Fibroblast of villous mesenchyme (primary cell): Measurements from ENCODE around the gene WSB1. TPM values are rescaled to one million over a fixed set of nuclear protein-coding genes. Genes with fewer than 3 reads are reported as not detected.
A peak's percentile ranks its signal among the peaks of the same experiment; 100 is the strongest.
"Not testable (repeated sequence)": the region's sequence is repeated elsewhere in the genome, so short reads cannot be mapped to it uniquely, and the experiment has no call there.

Source experiments
- DNase-seq: peaks from one replicate; pipeline ENCODE4 v3.0.0-alpha.2; 2010; ENCODE audit warnings: low read depth
- H3K4me3 ChIP-seq: 2 replicates; pipeline ENCODE4 v1.5.1; 2011; ENCODE audit warnings: low read depth, mild to moderate bottlenecking, low read length
- total RNA-seq: library from RNA; depleted of rRNA; stranded (reverse); fragments of >200 nt; gene quantifications from 2 replicates; pipeline ENCODE4 v1.2.3, GENCODE V29; 2012
- TF ChIP-seq, protein P1 (sequence below): IDR thresholded peaks from 2 replicates; pipeline ENCODE4 v1.5.1; 2012; ENCODE audit warnings: low read depth, mild to moderate bottlenecking, low read length; ENCODE audit not compliant: insufficient read depth

The WSB1 gene
- total RNA-seq, 1 donor = 135 TPM

DNA sequence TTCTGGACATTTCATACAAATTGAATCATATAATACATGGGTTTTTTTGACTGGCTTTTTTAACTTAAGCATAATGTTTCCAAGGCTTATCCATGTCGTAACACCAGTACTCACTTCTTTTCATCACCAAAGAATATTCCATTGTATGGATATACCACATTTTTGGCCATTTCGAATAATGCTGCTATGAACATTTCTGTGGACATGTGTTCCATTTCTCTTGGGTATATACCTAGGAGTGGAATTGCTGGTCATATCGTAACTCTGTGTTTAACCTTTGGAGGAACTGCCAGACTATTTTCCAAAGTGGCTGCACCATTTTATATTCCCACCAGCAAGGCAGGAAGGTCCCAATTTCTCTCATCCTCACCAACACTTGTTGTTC, 46.0 kb upstream of the WSB1 start:
- TF ChIP-seq, protein P1, sequence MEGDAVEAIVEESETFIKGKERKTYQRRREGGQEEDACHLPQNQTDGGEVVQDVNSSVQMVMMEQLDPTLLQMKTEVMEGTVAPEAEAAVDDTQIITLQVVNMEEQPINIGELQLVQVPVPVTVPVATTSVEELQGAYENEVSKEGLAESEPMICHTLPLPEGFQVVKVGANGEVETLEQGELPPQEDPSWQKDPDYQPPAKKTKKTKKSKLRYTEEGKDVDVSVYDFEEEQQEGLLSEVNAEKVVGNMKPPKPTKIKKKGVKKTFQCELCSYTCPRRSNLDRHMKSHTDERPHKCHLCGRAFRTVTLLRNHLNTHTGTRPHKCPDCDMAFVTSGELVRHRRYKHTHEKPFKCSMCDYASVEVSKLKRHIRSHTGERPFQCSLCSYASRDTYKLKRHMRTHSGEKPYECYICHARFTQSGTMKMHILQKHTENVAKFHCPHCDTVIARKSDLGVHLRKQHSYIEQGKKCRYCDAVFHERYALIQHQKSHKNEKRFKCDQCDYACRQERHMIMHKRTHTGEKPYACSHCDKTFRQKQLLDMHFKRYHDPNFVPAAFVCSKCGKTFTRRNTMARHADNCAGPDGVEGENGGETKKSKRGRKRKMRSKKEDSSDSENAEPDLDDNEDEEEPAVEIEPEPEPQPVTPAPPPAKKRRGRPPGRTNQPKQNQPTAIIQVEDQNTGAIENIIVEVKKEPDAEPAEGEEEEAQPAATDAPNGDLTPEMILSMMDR = no peak
- DNase-seq = no peak
- no peak overlapping the region for H3K4me3 ChIP-seq

DNA sequence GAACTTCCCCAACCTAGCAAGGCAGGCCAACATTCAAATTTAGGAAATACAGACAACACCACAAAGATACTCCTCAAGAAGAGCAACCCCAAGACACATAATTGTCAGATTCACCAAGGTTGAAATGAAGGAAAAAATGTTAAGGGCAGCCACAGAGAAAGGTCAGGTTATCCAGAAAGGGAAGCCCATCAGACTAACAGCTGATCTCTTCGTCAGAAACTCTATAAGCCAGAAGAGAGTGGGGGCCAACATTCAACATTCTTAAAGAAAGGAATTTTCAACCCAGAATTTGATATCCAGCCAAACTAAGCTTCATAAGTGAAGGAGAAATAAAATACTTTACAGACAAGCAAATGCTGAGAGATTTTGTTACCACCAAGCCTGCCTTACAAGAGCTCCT, 43.1 kb upstream of the WSB1 start:
- H3K4me3 ChIP-seq, DNase-seq: not testable (repeated sequence)

DNA sequence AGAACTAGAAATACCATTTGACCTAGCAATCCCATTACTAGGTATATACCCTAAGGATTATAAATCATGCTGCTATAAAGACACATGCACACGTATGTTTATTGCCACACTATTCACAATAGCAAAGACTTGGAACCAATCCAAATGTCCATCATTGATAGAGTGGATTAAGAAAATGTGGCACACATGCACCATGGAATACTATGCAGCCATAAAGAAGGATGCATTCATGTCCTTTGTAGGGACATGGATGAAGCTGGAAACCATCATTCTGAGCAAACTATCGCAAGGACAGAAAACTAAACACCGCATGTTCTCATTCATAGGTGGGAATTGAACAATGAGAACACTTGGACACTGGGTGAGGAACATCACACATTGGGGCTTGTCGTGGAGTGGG, 39.1 kb upstream of the WSB1 start:
- not testable (repeated sequence) for H3K4me3 ChIP-seq, DNase-seq

DNA sequence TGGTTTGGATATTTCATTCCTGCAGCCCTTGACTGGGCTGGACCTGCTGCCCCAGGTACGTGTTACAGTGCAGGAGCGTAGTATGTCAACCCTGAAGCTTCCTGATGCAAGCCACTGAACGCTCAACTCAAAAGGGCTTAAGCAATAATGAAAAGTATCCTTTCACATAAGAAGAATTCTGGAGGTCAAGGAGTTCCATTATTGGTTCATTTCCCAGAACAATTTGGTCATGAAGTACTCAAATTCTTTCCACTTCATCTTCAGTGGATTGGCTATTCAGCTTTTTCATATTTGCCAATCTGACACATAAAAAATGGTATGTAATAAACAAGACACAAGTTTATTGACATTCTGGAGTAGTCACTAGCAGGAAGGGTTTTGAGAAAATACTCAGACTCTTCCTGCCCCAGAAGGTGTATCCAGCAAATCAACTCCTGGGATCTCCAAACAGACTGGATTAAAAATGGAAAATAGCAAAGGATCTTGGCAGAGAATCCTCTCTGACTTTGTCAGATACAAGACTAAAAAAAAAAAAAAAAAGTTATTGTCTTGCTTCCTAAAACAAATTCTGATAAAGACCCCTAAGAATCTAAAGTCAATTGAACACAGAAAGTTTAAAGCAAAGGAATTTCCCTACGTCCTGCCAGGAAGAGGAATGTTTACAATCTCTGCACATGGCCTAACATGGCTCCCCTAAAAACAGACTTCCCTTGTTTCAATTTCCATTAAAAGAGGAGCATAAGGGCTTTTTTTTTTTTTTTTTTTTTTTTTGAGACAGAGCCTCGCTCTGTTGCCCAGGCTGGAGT, 37.5 kb upstream of the WSB1 start:
- peak; percentile 90 for DNase-seq
- H3K4me3 ChIP-seq = no peak overlapping the region
- TF ChIP-seq, protein P1 = no peak

DNA sequence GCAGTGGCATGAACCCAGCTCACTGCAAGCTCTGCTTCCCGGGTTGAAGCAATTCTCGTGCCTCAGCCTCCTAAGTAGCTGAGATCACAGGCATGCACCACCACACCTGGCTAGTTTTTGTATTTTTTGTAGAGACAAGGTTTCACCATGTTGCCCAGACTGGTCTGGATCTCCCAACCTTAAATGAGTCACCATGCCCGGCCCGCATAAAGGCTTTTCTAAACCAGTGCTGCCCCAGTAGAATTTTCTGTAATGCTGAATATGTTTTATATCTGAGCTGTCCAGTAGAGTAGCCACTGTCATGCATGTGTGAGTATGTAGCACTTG, 36.9 kb upstream of the WSB1 start:
- TF ChIP-seq, protein P1 = no peak
- H3K4me3 ChIP-seq = no peak overlapping the region
- DNase-seq = no peak

DNA sequence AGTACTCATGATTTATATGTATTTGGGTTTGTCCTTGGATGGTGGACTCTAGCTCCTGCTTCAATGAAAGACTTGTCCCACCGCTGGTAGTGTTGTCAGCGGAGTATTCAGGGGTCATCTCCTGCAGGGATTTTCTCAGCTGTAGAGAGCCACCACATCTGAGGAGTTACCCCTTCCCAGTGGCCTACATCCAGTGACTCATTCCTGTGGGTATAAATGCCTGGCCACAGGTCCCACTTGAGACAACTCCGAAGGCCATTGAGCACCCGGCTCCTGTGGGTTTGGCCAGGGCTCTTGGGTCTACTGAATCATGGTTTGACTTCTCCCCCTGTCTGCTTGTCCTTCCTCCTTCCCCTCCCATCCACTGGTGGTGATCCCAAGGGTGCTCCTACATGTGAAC, 34.6 kb upstream of the WSB1 start:
- TF ChIP-seq, protein P1 = no peak
- H3K4me3 ChIP-seq = no peak overlapping the region
- DNase-seq = no peak

DNA sequence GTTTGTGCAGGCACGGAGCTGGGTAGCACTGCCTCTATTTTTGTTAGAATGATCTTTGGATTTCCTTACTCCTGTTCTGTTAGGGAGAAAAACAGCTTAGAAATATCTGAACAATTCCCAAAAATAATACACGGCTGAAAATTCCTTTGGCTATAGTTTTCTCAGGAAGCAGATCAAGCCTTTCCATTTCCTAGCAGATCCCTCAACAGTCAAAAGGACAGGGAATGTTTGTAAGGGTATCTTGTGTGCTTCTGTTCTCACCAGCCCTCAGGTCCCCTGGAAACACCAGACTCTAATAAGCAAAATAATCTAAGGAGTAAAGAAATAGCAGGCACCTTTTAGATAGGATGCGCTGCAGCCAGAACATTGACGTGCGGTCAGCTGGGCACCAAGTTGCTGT, 30.5 kb upstream of the WSB1 start:
- TF ChIP-seq, protein P1 = no peak

DNA sequence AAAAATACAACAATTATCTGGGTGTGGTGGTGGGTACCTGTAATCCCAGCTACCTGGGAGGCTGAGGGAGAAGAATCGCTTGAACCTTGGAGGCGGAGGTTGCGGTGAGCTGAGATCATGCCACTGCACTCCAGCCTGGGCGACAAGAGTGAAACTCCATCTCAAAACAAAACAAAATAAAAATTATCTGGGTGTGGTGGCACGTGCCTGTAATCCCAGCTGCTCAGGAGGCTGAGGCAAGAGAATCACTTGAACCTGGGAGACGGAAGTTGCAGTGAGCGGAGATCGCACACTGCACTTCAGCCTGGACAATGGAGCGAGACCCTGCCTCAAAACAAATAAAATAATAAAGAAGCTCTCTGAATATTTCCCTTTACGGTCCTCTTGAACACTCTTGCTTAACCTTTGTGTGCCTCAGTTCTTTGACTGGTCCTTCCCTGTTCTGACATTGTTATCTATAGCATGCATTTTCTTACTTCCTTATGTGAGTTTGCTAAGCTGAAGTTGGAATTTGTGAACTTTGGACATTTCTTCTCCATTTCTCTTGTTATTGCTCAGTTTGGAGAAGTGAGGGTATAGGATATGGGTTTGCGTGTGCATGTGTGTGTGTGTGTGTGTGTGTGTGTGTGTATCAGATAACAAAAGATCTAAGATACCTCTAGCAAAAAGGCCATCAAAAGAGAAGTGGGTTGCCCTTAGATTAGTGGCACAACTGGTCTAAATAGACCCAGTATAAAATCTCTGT, 29.7 kb upstream of the WSB1 start:
- no peak for DNase-seq
- TF ChIP-seq, protein P1 = no peak
- H3K4me3 ChIP-seq = no peak overlapping the region

More for the DNA sequence above, 30.5 kb upstream of the WSB1 start:
- DNase-seq = no peak
- no peak overlapping the region for H3K4me3 ChIP-seq
